HL-60 (cell line): Measurements from ENCODE around the gene TMPRSS12.
"Not testable (repeated sequence)": the region's sequence is repeated elsewhere in the genome, so short reads cannot be mapped to it uniquely, and the experiment has no call there.

Source experiments
- GABPA ChIP-seq: IDR thresholded peaks from 2 replicates; pipeline ENCODE4 v1.6.1; 2012; ENCODE audit warnings: low read depth
- POLR2AphosphoS5 ChIP-seq: IDR thresholded peaks from 2 replicates; pipeline ENCODE4 v1.6.1; 2012; ENCODE audit warnings: low read depth
- SPI1 ChIP-seq: IDR thresholded peaks from 2 replicates; pipeline ENCODE4 v1.6.1; 2012; ENCODE audit warnings: low read depth, mild to moderate bottlenecking, borderline replicate concordance
- TF ChIP-seq, protein P1 (sequence below): IDR thresholded peaks from one replicate; pipeline ENCODE4 v1.5.1; 2011; ENCODE audit warnings: low read length, control low read depth, inconsistent platforms; ENCODE audit not compliant: insufficient read depth
- TF ChIP-seq, protein P2 (sequence below): IDR thresholded peaks from 2 replicates; pipeline ENCODE4 v1.6.1; 2012; ENCODE audit warnings: low read depth; ENCODE audit not compliant: insufficient replicate concordance

DNA sequence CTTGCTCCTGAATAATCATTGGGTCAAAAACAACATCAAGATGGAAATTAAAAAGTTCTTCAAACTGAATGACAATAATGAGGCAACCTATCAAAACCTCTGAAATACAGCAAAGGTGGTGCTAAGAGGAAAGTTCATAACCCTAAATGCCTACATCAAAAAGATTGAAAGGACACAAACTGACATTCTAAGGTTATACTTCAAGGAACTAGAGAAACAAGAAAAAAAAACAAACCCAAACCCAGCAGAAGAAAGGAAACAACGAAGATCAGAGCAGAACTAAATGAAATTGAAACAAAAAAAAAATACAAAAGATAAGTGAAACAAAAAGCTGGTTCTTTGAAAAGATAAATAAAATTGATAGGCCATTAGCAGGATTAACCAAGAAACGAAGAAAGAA is 26.2 kb downstream of the TMPRSS12 start:
- TF ChIP-seq, protein P1, sequence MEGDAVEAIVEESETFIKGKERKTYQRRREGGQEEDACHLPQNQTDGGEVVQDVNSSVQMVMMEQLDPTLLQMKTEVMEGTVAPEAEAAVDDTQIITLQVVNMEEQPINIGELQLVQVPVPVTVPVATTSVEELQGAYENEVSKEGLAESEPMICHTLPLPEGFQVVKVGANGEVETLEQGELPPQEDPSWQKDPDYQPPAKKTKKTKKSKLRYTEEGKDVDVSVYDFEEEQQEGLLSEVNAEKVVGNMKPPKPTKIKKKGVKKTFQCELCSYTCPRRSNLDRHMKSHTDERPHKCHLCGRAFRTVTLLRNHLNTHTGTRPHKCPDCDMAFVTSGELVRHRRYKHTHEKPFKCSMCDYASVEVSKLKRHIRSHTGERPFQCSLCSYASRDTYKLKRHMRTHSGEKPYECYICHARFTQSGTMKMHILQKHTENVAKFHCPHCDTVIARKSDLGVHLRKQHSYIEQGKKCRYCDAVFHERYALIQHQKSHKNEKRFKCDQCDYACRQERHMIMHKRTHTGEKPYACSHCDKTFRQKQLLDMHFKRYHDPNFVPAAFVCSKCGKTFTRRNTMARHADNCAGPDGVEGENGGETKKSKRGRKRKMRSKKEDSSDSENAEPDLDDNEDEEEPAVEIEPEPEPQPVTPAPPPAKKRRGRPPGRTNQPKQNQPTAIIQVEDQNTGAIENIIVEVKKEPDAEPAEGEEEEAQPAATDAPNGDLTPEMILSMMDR: not testable (repeated sequence)
- not testable (repeated sequence) for TF ChIP-seq SPI1, POLR2AphosphoS5, GABPA
- TF ChIP-seq, protein P2, sequence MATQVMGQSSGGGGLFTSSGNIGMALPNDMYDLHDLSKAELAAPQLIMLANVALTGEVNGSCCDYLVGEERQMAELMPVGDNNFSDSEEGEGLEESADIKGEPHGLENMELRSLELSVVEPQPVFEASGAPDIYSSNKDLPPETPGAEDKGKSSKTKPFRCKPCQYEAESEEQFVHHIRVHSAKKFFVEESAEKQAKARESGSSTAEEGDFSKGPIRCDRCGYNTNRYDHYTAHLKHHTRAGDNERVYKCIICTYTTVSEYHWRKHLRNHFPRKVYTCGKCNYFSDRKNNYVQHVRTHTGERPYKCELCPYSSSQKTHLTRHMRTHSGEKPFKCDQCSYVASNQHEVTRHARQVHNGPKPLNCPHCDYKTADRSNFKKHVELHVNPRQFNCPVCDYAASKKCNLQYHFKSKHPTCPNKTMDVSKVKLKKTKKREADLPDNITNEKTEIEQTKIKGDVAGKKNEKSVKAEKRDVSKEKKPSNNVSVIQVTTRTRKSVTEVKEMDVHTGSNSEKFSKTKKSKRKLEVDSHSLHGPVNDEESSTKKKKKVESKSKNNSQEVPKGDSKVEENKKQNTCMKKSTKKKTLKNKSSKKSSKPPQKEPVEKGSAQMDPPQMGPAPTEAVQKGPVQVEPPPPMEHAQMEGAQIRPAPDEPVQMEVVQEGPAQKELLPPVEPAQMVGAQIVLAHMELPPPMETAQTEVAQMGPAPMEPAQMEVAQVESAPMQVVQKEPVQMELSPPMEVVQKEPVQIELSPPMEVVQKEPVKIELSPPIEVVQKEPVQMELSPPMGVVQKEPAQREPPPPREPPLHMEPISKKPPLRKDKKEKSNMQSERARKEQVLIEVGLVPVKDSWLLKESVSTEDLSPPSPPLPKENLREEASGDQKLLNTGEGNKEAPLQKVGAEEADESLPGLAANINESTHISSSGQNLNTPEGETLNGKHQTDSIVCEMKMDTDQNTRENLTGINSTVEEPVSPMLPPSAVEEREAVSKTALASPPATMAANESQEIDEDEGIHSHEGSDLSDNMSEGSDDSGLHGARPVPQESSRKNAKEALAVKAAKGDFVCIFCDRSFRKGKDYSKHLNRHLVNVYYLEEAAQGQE: not testable (repeated sequence)
